Lower leg skin (tissue), 4 donors: ENCODE results near the gene BNIP5. TPM values are rescaled to one million over a fixed set of nuclear protein-coding genes. Genes with fewer than 3 reads are reported as not detected.

Experiments
- DNase-seq, 2 donors: peaks; one replicate each; pipeline ENCODE4 v3.0.0-alpha.2; 2019; ENCODE audit warnings: low spot score in 2 of 2
- H3K4me3 ChIP-seq: fragments of 200-600 bp; sonication (generic); 2 replicates; pipeline ENCODE4 v1.5.1; 2017; ENCODE audit warnings: mild to moderate bottlenecking, low read depth; ENCODE audit not compliant: poor library complexity, severe bottlenecking
- CTCF ChIP-seq, 3 donors: fragments of 450-650 bp; IDR thresholded peaks; one replicate each; pipeline ENCODE4 v1.5.1; 2016; ENCODE audit warnings: antibody characterized with exemption in 3 of 3, mild to moderate bottlenecking in 3 of 3, moderate library complexity in 2 of 3
- POLR2A ChIP-seq, 2 donors: fragments of 450-650 bp; IDR thresholded peaks; one replicate each; pipeline ENCODE4 v1.6.1; 2016 to 2017; ENCODE audit warnings: antibody characterized with exemption in 2 of 2, mild to moderate bottlenecking in 1 of 2, moderate library complexity in 1 of 2
- WGBS, 2 donors: methylation state at CpG; one replicate each; pipeline ENCODE4 v1.1.5; 2018; 5-methylcytosine and 5-hydroxymethylcytosine counted together
- intact Hi-C: fragments of 100-400 bp; cut with DNase I; formaldehyde crosslinking; loops from one replicate; pipeline ENCODE4 v1.15.0; 2023; ENCODE audit warnings: low total_unique reads
- total RNA-seq, 4 donors: library from RNA; depleted of rRNA; stranded (reverse); fragments of >200 nt; gene quantifications; one replicate each; pipeline ENCODE4 v1.1.0, GENCODE V29; 2016

The BNIP5 gene
- total RNA-seq, 4 donors from 2014 or later = not detected

DNA sequence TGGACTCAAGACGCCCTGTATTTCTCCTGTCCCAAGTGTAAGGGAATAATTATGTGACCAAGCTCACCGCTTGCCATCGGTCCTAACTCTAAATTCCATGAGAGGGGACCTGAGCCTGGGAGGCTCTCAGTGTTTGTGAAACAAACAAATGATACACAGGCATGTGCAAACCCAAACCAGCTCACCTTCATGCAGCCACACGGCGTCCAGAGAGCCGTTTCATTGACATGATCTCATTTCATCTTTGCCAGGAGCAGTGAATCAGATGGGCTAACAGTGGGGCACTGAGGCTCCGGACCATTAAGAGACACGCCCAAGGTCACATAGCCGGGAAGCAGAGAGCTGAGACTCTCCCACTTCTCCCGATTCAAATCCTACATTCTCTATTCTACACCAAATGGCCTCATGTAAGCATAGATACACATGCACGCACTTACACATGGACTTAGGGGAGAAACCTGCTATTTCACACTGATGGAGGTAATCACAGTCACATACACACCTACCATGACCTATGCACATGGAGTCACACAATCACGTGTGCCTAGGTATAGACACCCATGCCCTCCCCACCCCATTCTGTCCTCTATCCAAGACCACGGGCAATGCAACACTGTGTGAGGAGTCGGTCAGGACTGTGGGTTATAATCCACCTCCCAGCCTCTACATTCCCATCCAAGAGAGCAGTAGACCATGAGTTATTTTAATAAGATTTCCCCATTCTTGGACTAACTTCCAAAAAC lies 1.1 kb downstream of the BNIP5 start:
- no peak for DNase-seq
- TF ChIP-seq POLR2A (IDR thresholded peaks at IDR 0.05) = no peak
- no peak for TF ChIP-seq CTCF (IDR thresholded peaks at IDR 0.05)
- no peak overlapping the region for H3K4me3 ChIP-seq
- intact Hi-C loops = no loop called here
- 89 to 94% methylated on average over 14 of the region's 14 CpGs for WGBS, 2 donors

GRCh38 chr6:36334832-36335459 lies 1.7 kb downstream of the BNIP5 start:
- 75 to 77% methylated on average over 14 of the region's 14 CpGs for WGBS, 2 donors
- intact Hi-C loops = no loop called here
- TF ChIP-seq CTCF (IDR thresholded peaks at IDR 0.05) = no peak
- no peak for TF ChIP-seq POLR2A (IDR thresholded peaks at IDR 0.05)
- no peak for DNase-seq
- no peak overlapping the region for H3K4me3 ChIP-seq

- no peak for TF ChIP-seq CTCF (IDR thresholded peaks at IDR 0.05)
- no peak for TF ChIP-seq POLR2A (IDR thresholded peaks at IDR 0.05)
- DNase-seq = no peak
- WGBS, 2 donors = 38 to 45% methylated on average over 20 of the region's 20 CpGs
- intact Hi-C loops = no loop called here
- no peak overlapping the region for H3K4me3 ChIP-seq
Measured at GRCh38 chr6:36333931-36334725, 2.6 kb downstream of the BNIP5 start.

DNA sequence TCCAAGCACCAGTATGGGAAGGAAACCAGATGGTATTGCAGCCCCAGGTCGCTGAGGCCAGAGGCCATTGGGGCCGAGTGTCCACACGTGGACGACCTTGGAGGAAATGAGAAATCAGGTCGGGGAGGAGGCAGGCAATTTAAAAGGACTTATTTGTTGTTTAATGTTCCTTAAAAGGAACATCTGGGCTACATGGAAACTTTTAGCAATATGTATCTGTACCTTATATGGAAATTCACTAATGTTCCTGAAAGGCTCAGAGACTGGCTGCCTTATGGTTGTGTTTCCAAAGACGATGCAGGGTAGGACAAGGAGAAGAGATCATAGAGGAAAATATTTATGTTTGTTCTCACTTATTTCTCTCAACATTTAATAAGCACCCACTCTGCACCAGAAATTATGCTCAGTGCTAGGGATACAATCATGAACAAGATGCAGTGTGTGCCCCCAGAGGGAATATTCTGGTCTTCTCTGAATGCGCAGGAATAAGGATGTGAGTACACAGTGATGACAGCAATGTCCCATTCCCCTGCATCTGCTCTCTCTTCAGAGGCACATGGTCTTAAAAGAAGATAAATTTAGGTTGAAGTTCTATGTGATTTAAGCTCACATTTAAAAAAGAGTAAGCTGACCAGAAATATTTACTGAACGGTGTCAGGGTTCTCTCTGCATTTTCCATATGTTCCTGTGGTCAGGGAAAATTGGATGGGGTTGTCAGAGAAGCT lies 3.4 kb downstream of the BNIP5 start:
- no peak for DNase-seq
- intact Hi-C loops = no loop called here
- TF ChIP-seq POLR2A (IDR thresholded peaks at IDR 0.05) = no peak
- no peak for TF ChIP-seq CTCF (IDR thresholded peaks at IDR 0.05)
- no peak overlapping the region for H3K4me3 ChIP-seq
- WGBS, 2 donors = 58 to 63% methylated on average over 8 of the region's 8 CpGs

GRCh38 chr6:36331381-36331780 lies 5.3 kb downstream of the BNIP5 start:
- H3K4me3 ChIP-seq = no peak overlapping the region
- intact Hi-C loops = no loop called here
- TF ChIP-seq CTCF (IDR thresholded peaks at IDR 0.05) = no peak
- no peak for TF ChIP-seq POLR2A (IDR thresholded peaks at IDR 0.05)

More at GRCh38 chr6:36331381-36331780, 5.3 kb downstream of the BNIP5 start:
- WGBS, 2 donors = 85 to 86% methylated on average over 6 of the region's 6 CpGs
- DNase-seq = no peak
